Measurements from ENCODE around the gene SPRR1B.

The SPRR1B gene

GRCh38 chr1:153030895-153031294, at the start of gene SPRR1B:
SPRR1B (plus strand) TSS chr1:153031203; CDS start chr1:153032346, 1,143 bp downstream.
- TF ChIP-seq, protein P1, sequence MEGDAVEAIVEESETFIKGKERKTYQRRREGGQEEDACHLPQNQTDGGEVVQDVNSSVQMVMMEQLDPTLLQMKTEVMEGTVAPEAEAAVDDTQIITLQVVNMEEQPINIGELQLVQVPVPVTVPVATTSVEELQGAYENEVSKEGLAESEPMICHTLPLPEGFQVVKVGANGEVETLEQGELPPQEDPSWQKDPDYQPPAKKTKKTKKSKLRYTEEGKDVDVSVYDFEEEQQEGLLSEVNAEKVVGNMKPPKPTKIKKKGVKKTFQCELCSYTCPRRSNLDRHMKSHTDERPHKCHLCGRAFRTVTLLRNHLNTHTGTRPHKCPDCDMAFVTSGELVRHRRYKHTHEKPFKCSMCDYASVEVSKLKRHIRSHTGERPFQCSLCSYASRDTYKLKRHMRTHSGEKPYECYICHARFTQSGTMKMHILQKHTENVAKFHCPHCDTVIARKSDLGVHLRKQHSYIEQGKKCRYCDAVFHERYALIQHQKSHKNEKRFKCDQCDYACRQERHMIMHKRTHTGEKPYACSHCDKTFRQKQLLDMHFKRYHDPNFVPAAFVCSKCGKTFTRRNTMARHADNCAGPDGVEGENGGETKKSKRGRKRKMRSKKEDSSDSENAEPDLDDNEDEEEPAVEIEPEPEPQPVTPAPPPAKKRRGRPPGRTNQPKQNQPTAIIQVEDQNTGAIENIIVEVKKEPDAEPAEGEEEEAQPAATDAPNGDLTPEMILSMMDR (IDR thresholded peaks at IDR 0.05; ENCODE audit: insufficient read depth, low read length, missing control alignments) = no peak
- POLR2A ChIA-PET = no interaction called here
- CTCF ChIA-PET = no interaction called here
- no peak within 1 kb of the TSS for H3K4me3 ChIP-seq (ENCODE audit: low read depth, low read length)
- no peak for DNase-seq (ENCODE audit: low read depth, low spot score)

- H3K4me3 ChIP-seq (ENCODE audit: low read depth, low read length) = no peak overlapping the region
- TF ChIP-seq, protein P1 (IDR thresholded peaks at IDR 0.05; ENCODE audit: insufficient read depth, low read length, missing control alignments) = no peak
- POLR2A ChIA-PET = no interaction called here
- CTCF ChIA-PET = no interaction called here
- DNase-seq (ENCODE audit: low read depth, low spot score) = no peak
Observed at GRCh38 chr1:152982076-152982475, 48.9 kb upstream of the SPRR1B start.

DNA sequence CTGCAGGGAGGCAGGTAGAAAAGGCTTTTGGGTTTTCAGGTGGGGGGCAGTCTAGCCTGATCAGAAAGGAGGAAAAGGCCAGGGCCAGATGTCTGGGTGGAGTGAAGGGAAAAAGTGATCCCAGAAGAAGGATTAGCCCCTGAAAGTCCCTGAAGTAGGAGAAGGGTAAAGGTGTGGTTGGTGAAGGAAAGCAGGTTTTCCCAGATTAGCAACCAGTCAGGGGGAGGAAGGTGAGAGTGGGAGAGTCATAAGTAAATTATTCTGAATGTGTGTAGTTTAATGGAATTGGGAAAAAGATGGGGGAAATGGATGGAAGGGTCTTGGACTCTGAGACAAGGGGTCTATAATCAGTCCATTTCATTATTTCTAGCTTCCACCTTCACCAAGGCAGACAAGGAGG, 47.8 kb upstream of the SPRR1B start:
- ChIA-PET CTCF (no interaction called here), POLR2A (no interaction called here)
- TF ChIP-seq, protein P1 (IDR thresholded peaks at IDR 0.05; ENCODE audit: insufficient read depth, low read length, missing control alignments) = no peak
- DNase-seq (ENCODE audit: low read depth, low spot score) = no peak
- H3K4me3 ChIP-seq (ENCODE audit: low read depth, low read length) = no peak overlapping the region

DNA sequence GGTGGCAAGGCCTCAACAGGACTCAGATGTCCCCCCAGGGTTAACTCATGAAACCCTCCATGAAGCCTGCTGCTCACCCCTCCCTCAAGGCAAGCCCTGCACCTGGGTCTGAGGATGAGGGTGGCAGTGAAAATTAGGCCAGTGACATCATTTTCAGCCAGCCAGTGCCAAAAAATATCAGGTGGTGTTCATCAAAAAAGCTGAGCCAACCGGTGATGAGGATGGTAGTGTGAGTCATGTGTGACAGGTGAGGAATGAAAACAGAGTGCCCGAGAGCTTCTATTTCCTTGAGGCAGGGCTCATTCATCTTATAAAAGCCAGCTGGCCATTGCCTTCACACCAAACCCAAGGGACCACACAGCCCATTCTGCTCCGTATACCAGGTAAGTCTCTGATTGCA, 47.3 kb upstream of the SPRR1B start, which contains the start of gene SPRR1A:
Gene SPRR1A, plus strand, starts transcription at position 339 of the 400 bp plus-strand sequence. CDS start 1,150 bp downstream, outside the sequence.
- H3K4me3 ChIP-seq (ENCODE audit: low read depth, low read length) = no peak within 1 kb of the TSS
- CTCF ChIA-PET = no interaction called here
- TF ChIP-seq, protein P1 (IDR thresholded peaks at IDR 0.05; ENCODE audit: insufficient read depth, low read length, missing control alignments) = no peak
- POLR2A ChIA-PET = no interaction called here
- DNase-seq (ENCODE audit: low read depth, low spot score) = no peak

GRCh38 chr1:152986578-152986977, 44.4 kb upstream of the SPRR1B start:
- TF ChIP-seq, protein P1 (IDR thresholded peaks at IDR 0.05; ENCODE audit: insufficient read depth, low read length, missing control alignments) = no peak
- no peak for DNase-seq (ENCODE audit: low read depth, low spot score)
- H3K4me3 ChIP-seq (ENCODE audit: low read depth, low read length) = no peak overlapping the region
- ChIA-PET CTCF (no interaction called here), POLR2A (no interaction called here)

DNA sequence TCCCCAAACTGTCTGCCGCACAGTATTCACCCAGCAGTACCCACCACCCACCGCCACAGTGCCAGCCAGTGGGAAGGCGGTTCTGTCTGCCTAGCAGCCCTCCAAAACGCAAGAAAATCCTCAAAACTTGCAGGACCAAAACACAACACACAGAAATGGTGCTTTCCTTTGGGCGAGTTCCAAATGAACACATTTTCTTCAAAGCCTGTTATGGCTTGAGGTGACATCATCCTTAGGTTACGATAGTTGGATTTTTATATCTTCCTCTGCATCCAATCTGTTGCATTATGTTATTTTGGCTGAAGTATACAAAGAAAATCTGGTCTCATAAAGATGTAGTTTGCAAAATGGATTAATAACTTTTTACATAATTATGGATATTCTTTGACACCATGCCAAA, 37.8 kb upstream of the SPRR1B start:
- TF ChIP-seq, protein P1 (IDR thresholded peaks at IDR 0.05; ENCODE audit: insufficient read depth, low read length, missing control alignments) = no peak
- CTCF ChIA-PET = no interaction called here

More for the DNA sequence above, 37.8 kb upstream of the SPRR1B start:
- POLR2A ChIA-PET = no interaction called here
- H3K4me3 ChIP-seq (ENCODE audit: low read depth, low read length) = no peak overlapping the region
- DNase-seq (ENCODE audit: low read depth, low spot score) = no peak
